Measurements from ENCODE around the gene CHRNA10.

CHRNA10 gene

DNA sequence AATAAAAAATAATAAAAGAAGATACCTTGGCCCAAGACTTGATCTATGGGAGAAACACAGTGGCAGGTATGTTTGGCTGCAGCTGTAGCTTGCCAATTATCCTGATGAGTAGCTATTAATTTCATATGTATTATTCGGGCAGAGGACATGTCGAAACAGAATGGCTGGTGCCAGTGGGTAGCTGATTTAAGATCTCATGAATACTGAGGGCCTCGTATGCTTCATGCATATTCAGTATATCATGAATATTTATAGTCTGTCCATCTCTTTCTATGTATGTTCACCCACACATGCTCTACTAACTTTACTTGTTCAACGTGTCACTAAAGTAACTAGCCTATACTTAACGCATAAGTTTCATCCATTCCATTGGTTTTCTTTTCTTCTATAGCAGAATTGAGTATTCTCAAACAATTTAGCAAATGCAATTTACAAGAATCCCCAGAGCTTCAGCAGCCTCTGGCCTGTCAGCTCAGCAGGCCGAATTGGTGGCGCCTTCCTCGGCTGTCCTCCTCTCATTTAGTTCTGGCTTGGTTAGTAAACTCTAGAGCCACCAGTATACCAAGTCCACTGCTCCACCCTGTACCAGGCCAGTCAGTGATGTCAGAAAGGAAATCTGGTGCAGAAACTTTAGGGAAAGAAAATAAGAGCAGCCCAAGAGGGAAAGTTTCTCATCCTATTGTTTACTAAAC lies 47.3 kb downstream of the CHRNA10 start:
- in situ Hi-C loops (cut with MboI; ENCODE audit: low pct_unique_long_range_greater_than_20kb, low sequenced_read_pairs, unreplicated experiment): no loop called here
- DNase-seq (ENCODE audit: low spot score): no peak
- TF ChIP-seq, protein P1, sequence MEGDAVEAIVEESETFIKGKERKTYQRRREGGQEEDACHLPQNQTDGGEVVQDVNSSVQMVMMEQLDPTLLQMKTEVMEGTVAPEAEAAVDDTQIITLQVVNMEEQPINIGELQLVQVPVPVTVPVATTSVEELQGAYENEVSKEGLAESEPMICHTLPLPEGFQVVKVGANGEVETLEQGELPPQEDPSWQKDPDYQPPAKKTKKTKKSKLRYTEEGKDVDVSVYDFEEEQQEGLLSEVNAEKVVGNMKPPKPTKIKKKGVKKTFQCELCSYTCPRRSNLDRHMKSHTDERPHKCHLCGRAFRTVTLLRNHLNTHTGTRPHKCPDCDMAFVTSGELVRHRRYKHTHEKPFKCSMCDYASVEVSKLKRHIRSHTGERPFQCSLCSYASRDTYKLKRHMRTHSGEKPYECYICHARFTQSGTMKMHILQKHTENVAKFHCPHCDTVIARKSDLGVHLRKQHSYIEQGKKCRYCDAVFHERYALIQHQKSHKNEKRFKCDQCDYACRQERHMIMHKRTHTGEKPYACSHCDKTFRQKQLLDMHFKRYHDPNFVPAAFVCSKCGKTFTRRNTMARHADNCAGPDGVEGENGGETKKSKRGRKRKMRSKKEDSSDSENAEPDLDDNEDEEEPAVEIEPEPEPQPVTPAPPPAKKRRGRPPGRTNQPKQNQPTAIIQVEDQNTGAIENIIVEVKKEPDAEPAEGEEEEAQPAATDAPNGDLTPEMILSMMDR (IDR thresholded peaks at IDR 0.05; ENCODE audit: extremely low read depth, insufficient read depth, missing control alignments): no peak

- in situ Hi-C loops (cut with MboI; ENCODE audit: low pct_unique_long_range_greater_than_20kb, low sequenced_read_pairs, unreplicated experiment): no loop called here
- TF ChIP-seq, protein P1 (IDR thresholded peaks at IDR 0.05; ENCODE audit: extremely low read depth, insufficient read depth, missing control alignments): no peak
- no peak for DNase-seq (ENCODE audit: low spot score)
Observed at GRCh38 chr11:3623121-3623520, 48.1 kb downstream of the CHRNA10 start.

DNA sequence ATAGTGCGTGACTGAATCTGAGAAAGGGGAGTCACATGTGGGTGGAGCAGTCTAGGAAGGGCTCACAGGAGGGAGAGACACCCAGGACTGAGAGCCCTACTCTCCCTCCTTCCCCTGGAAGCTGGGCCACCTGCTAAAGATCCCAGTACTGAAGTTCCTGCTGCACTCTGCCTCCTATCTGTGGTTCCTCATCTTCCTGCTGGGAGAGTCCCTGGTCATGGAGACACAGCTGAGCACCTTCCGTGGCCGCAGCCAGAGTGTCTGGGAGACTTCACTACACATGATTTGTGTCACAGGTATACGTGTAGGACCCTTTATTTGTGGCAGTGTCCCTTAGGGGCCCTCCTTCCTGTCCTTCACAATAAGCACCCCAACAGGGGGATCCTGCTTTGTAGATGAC lies 48.7 kb downstream of the CHRNA10 start:
- no peak for DNase-seq (ENCODE audit: low spot score)
- TF ChIP-seq, protein P1 (IDR thresholded peaks at IDR 0.05; ENCODE audit: extremely low read depth, insufficient read depth, missing control alignments): no peak
- in situ Hi-C loops (cut with MboI; ENCODE audit: low pct_unique_long_range_greater_than_20kb, low sequenced_read_pairs, unreplicated experiment): no loop called here

- no peak for DNase-seq (ENCODE audit: low spot score)
- TF ChIP-seq, protein P1 (IDR thresholded peaks at IDR 0.05; ENCODE audit: extremely low read depth, insufficient read depth, missing control alignments): no peak
- in situ Hi-C loops (cut with MboI; ENCODE audit: low pct_unique_long_range_greater_than_20kb, low sequenced_read_pairs, unreplicated experiment): no loop called here
Observed at GRCh38 chr11:3617990-3618389, 53.2 kb downstream of the CHRNA10 start.

- in situ Hi-C loops (cut with MboI; ENCODE audit: low pct_unique_long_range_greater_than_20kb, low sequenced_read_pairs, unreplicated experiment): no loop called here
- TF ChIP-seq, protein P1 (IDR thresholded peaks at IDR 0.05; ENCODE audit: extremely low read depth, insufficient read depth, missing control alignments): no peak
- no peak for DNase-seq (ENCODE audit: low spot score)
Observed at GRCh38 chr11:3616721-3617460, 54.3 kb downstream of the CHRNA10 start.

GRCh38 chr11:3615998-3616397 lies 55.2 kb downstream of the CHRNA10 start:
- in situ Hi-C loops (cut with MboI; ENCODE audit: low pct_unique_long_range_greater_than_20kb, low sequenced_read_pairs, unreplicated experiment): no loop called here
- no peak for DNase-seq (ENCODE audit: low spot score)
- TF ChIP-seq, protein P1 (IDR thresholded peaks at IDR 0.05; ENCODE audit: extremely low read depth, insufficient read depth, missing control alignments): no peak

Measured in GM13977 (cell line).